Superior temporal gyrus (tissue), 1 donor: ENCODE measurements around the gene VAPA.

ENCODE experiments used
- DNase-seq: peaks from one replicate; pipeline ENCODE4 v3.0.0-alpha.2; 2016; ENCODE audit errors: extremely low spot score

Gene VAPA

GRCh38 chr18:9914584-9915290 is 921 bp downstream of the VAPA start:
- peak; percentile 57 for DNase-seq

DNA sequence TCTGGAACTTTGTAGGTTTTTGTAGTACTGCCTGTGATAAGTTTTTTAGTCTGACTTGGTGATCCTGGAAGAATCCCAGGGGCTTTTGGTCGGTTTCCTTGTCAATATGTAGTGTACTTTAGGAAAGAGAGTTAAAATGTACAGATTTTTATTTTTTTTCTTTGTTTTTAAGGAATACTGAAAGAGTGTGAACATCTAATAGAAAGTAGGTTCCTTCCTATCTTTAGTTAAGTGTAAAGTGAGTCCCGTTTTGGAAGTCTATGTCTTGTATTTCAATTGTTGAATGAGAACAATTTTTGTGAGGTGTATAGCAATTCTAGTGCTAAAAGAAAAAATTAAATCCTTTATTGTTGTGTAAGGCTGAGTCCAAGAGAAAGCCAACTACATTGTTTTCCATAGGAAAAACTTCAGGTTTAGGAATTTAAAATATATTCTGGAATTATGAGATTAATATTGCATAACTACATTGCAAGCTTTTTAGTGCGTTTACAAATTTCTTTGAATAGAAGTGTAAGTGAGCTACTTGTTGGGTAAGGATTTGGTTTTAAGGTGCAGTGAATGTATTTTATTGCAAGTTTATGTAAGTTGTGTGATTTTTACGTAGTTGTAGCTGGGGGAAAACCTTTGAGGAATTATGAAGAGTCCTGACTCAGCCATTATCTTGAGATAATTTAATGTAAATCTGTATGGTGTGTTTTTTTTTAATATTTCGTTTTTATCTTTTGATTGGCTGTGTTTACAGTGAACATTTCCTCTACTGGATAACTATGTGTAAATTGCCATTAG is 1.7 kb downstream of the VAPA start:
- DNase-seq: no peak

DNA sequence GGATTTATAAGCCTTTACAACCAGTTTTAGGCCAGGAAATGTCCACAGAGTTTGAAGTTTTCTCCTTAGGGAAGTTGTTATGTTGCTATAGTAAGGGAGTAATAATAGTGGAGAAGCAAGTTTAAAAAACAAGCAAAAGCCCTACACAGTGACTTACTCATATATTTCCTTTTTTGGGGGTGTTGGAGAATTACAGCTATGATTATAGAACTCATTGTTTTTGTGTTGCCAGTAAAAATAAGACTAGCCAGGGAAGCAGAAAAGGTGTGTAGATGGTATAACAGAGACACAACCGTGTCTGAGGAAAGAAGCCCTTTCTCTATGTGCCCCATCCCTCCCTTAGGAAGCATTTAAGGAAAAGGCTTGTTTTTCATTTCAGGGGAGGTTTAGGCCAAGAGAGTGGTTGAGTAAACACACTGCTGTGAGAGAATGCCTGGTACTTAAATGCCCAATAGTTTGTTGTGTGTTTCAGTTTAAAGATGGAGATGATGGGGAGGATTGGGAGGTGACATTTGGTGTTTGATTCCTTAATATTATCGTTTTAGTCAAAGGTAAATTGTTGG is 2.3 kb downstream of the VAPA start:
- no peak for DNase-seq

GRCh38 chr18:9916808-9917207 is 3.0 kb downstream of the VAPA start:
- no peak for DNase-seq

- no peak for DNase-seq
These were observed 4.3 kb downstream of the VAPA start for GRCh38 chr18:9918016-9918680.

DNA sequence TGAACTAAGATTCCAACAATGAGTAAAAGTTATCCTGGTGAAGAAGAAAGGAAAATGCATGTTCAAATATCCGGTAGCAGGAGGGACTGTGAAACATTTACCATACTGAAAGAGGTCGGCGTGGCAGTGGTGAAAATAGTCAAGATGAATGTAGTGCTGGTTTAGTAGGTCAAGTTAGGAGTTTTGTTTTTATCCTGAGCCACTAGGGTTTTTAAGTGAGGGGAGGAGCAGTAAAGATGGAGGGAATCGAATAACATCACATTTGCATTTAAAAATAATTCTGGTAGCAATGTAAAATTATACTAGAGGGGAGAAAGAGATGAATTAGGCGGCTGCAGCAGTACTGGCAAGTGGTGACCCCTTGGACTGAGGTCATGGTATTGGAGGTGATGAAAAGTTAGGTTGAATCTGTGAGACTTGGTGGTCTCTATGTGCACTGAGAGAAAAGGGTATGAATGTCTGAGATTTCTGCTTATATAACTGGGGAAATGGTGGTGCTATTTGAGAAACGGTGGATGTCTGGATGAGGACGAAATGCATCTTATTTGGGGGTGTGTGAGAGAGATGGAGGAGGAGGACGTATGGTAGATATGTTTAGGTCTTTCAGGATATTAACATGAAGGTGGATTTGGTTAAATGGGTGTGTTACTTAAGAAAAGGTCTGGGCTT is 5.9 kb downstream of the VAPA start:
- no peak for DNase-seq

GRCh38 chr18:9922592-9923311 is 8.9 kb downstream of the VAPA start:
- DNase-seq: no peak

DNA sequence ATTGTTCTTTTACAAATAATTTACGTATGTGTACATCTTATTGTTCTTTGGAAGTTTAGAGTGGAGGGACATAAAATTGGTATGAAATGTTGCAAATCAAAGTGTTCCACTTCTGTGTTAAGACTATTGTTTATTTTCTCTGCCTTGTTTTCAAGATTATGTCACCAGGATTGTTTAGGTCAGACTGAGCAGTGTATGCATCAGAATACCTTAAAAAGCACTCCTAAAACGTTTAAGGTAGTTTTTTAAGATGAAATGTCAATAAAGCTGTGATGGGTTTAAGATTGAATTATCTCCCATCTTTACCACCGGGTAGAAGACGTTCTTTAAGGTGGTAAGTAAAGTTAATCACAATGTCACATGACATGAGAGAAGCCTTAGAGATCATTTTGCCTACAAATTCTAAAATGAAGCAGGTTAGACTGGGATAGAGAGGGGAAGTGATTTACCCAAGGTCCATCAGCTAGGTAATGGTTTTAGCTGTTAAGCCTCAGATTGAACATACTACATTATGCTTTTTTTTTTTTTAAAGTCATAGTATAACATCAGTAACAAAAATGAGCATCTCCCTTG is 10.6 kb downstream of the VAPA start:
- DNase-seq: no peak

DNA sequence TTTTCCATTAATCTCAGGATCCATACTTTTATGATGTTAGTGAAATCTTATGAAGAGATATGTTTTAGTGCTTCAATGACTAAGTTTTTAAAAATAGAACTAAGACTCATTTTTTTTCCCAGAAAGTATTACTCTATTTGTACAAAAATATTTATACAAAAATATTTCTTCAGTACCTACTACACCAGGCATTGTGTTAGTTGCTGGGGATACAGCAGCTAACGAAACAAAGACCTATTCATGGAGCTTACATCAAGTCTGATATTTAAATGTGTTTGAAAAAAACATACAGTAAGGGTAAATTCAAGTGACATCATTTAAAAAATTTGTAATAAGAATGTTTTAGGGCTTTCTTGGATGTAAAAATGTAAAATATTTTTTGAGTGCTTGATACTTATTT is 11.6 kb downstream of the VAPA start:
- DNase-seq: no peak

DNA sequence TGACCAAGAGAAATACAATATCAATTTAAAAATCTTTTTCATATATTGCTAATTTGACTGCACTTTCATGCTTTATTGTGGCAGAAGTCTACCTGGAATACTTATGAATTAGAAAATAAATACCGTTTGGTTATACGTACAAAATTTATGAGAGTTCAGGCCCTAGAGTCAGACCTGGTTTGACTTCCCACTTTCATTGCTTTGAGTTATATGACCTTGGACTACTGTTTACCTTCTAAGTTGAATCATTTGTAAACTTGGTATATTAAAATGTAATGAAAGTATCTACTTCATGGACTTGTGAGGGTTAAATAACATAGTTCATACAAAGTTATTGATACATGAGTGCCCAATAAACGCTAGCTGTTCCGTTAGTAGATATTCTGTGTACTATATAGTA is 12.0 kb downstream of the VAPA start:
- DNase-seq: no peak

GRCh38 chr18:9926223-9926894 is 12.5 kb downstream of the VAPA start:
- no peak for DNase-seq

DNA sequence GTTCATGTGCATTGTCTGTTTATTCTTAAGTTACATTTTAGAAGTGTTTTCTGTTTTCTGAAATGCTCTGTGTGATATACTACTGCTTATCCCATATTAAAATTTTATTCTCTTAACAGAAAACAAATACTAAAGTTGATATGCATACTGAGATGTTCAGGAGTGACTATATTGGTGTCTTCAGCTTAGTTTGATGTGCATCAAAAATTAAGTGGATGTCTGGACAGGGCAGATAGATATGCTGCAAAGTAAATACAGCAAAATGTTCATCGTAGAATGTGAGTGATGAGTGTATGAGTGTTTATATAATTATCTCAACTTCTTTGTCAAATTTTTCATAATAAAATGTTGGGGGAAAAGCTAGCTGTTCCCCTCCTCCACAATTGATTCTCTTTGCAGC is 13.2 kb downstream of the VAPA start:
- DNase-seq: no peak

- DNase-seq: no peak
These were observed 13.7 kb downstream of the VAPA start for GRCh38 chr18:9927392-9928063.

DNA sequence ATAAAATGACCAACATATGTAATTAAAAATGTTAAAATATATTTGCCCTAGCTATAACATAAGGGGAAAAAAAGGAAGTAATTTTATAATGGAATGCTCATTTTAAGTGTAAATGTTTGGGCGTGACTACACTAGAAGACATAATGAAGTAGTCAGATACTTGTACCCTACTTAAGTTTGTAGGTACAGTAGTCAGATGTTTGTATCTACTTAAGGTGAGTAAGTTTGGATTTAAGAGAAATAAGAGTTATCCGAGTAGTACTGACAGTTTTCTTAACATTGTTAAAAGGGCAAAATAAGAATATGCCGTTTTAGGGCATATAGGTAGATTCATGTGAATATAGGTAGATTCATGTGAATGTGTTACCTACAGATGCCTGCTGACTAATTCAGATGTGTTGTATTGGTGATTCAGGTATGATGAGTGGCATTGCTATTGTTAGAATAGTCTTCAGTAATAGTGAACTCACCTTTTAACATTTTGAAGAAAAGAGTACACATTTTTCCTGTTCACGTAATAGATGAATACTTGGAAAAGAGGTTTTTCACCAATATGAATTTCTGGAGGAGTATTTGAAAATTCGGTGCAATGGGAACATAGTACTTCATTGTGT is 14.9 kb downstream of the VAPA start:
- DNase-seq: no peak

GRCh38 chr18:9930299-9930884 is 16.6 kb downstream of the VAPA start:
- no peak for DNase-seq

GRCh38 chr18:9931146-9931545 is 17.3 kb downstream of the VAPA start:
- no peak for DNase-seq

- DNase-seq: no peak
These were observed 17.9 kb downstream of the VAPA start for GRCh38 chr18:9931678-9932077.

- DNase-seq: no peak
These were observed 20.0 kb downstream of the VAPA start for GRCh38 chr18:9933865-9934264.

DNA sequence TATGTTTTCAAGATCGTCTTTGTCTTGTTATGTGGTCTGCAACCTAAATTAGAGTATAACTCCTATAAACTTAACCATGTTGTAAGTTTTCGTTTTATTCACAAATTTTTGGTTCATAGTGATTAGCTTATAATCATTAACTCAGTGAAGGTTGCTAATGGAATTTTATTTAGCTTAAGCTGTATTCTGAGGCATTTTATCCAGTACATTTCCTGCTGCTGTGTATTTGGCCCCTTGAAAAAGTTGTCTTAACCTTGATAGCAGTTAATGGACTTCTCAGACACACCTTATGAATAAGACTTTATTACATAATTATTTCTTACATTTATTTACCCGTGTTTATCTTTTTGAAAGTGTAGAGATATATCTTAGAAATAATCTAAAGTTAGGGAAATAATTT is 20.5 kb downstream of the VAPA start:
- DNase-seq: no peak
